HEK293T (cell line): ENCODE measurements around the gene OTUD7B.
A peak's percentile ranks its signal among the peaks of the same experiment; 100 is the strongest.
"Not testable (repeated sequence)": the region's sequence is repeated elsewhere in the genome, so short reads cannot be mapped to it uniquely, and the experiment has no call there.

Experiments
- CTCF ChIA-PET: fragments of 350-600 bp; formaldehyde crosslinking; extraction: SDS; loops from one replicate; lab custom pipeline; 2021; ENCODE audit warnings: antibody characterized with exemption, inconsistent platforms; lab: Yijun Ruan, JAX
- POLR2A ChIA-PET: fragments of 350-600 bp; formaldehyde crosslinking; extraction: SDS; loops from one replicate; lab custom pipeline; 2020; ENCODE audit warnings: antibody characterized with exemption, inconsistent platforms; lab: Yijun Ruan, JAX
- DNase-seq: peaks from one replicate; pipeline ENCODE4 v3.0.0; 2012; ENCODE audit warnings: mixed read lengths; ENCODE audit errors: extremely low spot score
- ARNT ChIP-seq: fragments of 450-650 bp; IDR thresholded peaks from 2 replicates; pipeline ENCODE4 v1.6.1; 2017; ENCODE audit warnings: mild to moderate bottlenecking
- BHLHE40 ChIP-seq: fragments of 450-650 bp; IDR thresholded peaks from 2 replicates; pipeline ENCODE4 v1.6.1; 2016; ENCODE audit warnings: mild to moderate bottlenecking, moderate library complexity, borderline replicate concordance
- CTBP1 ChIP-seq: fragments of 450-650 bp; IDR thresholded peaks from 2 replicates; pipeline ENCODE4 v1.6.1; 2016; ENCODE audit warnings: borderline replicate concordance
- ELF4 ChIP-seq: fragments of 450-650 bp; IDR thresholded peaks from 2 replicates; pipeline ENCODE4 v1.6.1; 2017; ENCODE audit warnings: antibody characterized with exemption
- FOXA1 ChIP-seq: fragments of 450-650 bp; IDR thresholded peaks from 2 replicates; pipeline ENCODE4 v1.6.1; 2016; ENCODE audit warnings: mild to moderate bottlenecking
- FOXK2 ChIP-seq: fragments of 450-650 bp; IDR thresholded peaks from 2 replicates; pipeline ENCODE4 v1.6.1; 2016; ENCODE audit warnings: mild to moderate bottlenecking
- FOXM1 ChIP-seq: fragments of 450-650 bp; IDR thresholded peaks from 2 replicates; pipeline ENCODE4 v1.6.1; 2017; ENCODE audit warnings: mild to moderate bottlenecking, borderline replicate concordance
- HDGF ChIP-seq: fragments of 450-650 bp; IDR thresholded peaks from 2 replicates; pipeline ENCODE4 v1.6.1; 2017; ENCODE audit warnings: antibody characterized with exemption, borderline replicate concordance
- L3MBTL2 ChIP-seq: fragments of 450-650 bp; conservative IDR thresholded peaks from 2 replicates; pipeline ENCODE4 v1.6.1; 2016; ENCODE audit warnings: mild to moderate bottlenecking
- LEF1 ChIP-seq: fragments of 450-650 bp; IDR thresholded peaks from 2 replicates; pipeline ENCODE4 v1.6.1; 2017; ENCODE audit warnings: mild to moderate bottlenecking, borderline replicate concordance
- NFRKB ChIP-seq: fragments of 450-650 bp; IDR thresholded peaks from 2 replicates; pipeline ENCODE4 v1.6.1; 2016; ENCODE audit warnings: mild to moderate bottlenecking, moderate library complexity
- SP1 ChIP-seq: fragments of 450-650 bp; IDR thresholded peaks from 2 replicates; pipeline ENCODE4 v1.6.1; 2017
- SUZ12 ChIP-seq: fragments of 450-650 bp; IDR thresholded peaks from 2 replicates; pipeline ENCODE4 v1.6.1; 2016; ENCODE audit warnings: mild to moderate bottlenecking
- TARDBP ChIP-seq: fragments of 450-650 bp; IDR thresholded peaks from 2 replicates; pipeline ENCODE4 v1.6.1; 2016
- ZNF384 ChIP-seq: fragments of 450-650 bp; IDR thresholded peaks from 2 replicates; pipeline ENCODE4 v1.6.1; 2016
- TF ChIP-seq, protein P1 (sequence below): fragments of 450-650 bp; IDR thresholded peaks from 2 replicates; pipeline ENCODE4 v1.6.1; 2016

Gene OTUD7B

GRCh38 chr1:150010393-150011115 is at the start of gene OTUD7B:
Gene OTUD7B (minus strand): TSS chr1:150010726. CDS start chr1:149977510, 33,216 bp downstream.
- TF ChIP-seq ZNF384 = no peak
- no peak for TF ChIP-seq SP1
- TF ChIP-seq L3MBTL2 = no peak
- TF ChIP-seq BHLHE40 = no peak
- no peak for TF ChIP-seq NFRKB
- TF ChIP-seq TARDBP = no peak; the same call in 1 of the 2 replicates
- TF ChIP-seq, protein P1, sequence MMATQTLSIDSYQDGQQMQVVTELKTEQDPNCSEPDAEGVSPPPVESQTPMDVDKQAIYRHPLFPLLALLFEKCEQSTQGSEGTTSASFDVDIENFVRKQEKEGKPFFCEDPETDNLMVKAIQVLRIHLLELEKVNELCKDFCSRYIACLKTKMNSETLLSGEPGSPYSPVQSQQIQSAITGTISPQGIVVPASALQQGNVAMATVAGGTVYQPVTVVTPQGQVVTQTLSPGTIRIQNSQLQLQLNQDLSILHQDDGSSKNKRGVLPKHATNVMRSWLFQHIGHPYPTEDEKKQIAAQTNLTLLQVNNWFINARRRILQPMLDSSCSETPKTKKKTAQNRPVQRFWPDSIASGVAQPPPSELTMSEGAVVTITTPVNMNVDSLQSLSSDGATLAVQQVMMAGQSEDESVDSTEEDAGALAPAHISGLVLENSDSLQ = no peak
- TF ChIP-seq LEF1 = no peak; the same call in 1 of the 2 replicates
- TF ChIP-seq ELF4 = peak; percentile 44
- peak; percentile 53; the same call in 1 of the 2 replicates for TF ChIP-seq HDGF
- TF ChIP-seq ARNT = peak; percentile 70; the same call in 1 of the 2 replicates
- no peak for TF ChIP-seq FOXK2
- TF ChIP-seq CTBP1 = peak; percentile 85
- peak; percentile 70; the same call in 1 of the 2 replicates for TF ChIP-seq FOXM1
- TF ChIP-seq FOXA1 = no peak
- no peak for TF ChIP-seq SUZ12
- DNase-seq = peak; percentile 92
- CTCF ChIA-PET = interaction anchor here (0.7 to 1.6 kb wide), 5 partner anchors 11 to 159 kb away, joined by 3 to 5 read pairs (median 3); no protein-coding TSS in a partner anchor
- POLR2A ChIA-PET = interaction anchor here (0.8 to 4.4 kb wide), 20 partner anchors 9 to 353 kb away, joined by 3 to 33 read pairs (median 4); partner anchors contain the start of genes PLEKHO1, RPRD2 and VPS45

GRCh38 chr1:150060260-150060659 is 49.7 kb upstream of the OTUD7B start:
- no peak for DNase-seq
- POLR2A ChIA-PET = interaction anchor here (1.0 to 1.4 kb wide), 2 partner anchors 173 to 174 kb away, joined by 3 read pairs; a partner anchor contains a TSS
- CTCF ChIA-PET = interaction anchor here (0.6 kb wide), 1 partner anchor 15 kb away, joined by 5 read pairs; no protein-coding TSS in a partner anchor
- TF ChIP-seq CTBP1 = no peak
- TF ChIP-seq TARDBP = no peak
- no peak for TF ChIP-seq L3MBTL2
- TF ChIP-seq SUZ12 = no peak
- TF ChIP-seq, protein P1 = no peak
- no peak for TF ChIP-seq HDGF
- no peak for TF ChIP-seq SP1
- no peak for TF ChIP-seq ARNT
- TF ChIP-seq FOXM1 = no peak
- no peak for TF ChIP-seq ZNF384

DNA sequence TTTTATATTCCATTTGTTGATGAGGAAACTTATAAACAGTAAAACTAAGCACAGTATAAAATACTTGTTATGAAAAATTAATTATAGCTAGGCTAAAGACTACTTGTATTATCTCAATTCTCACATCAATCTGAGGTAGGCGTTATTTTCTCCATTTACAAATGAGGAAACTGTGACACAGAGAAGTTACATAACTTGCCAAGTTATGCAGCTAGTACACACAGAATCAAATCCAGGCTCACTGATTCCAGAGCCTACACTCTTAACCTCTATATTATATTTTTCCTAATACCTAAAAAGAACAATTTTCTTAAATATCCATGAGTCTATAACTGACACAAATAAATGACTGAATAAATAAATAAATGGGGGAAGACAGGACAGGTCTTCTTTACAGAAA is 45.9 kb upstream of the OTUD7B start:
- ChIA-PET CTCF (no interaction called here), POLR2A (interaction anchor here (1.1 to 2.1 kb wide), 2 partner anchors 11 to 128 kb away, joined by 3 to 15 read pairs; partner anchors contain the start of gene VPS45)
- DNase-seq = no peak
- no peak for TF ChIP-seq ELF4

DNA sequence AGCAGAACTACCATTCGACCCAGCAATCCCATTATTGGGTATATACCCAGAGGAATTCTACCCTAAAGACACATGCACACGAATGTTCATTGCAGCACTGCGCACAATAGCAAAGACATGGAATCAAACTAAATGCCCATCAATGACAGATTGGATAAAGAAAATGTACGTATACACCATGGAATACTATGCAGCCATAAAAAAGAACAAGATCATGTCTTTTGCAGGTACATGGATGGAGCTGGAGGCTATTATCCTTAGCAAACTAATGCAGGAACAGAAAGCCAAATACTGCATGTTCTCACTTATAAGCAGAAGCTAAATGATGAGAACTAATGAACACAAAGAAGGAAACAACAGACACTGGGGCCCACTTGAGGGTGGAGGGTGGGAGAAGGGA is 45.0 kb upstream of the OTUD7B start:
- CTCF ChIA-PET, POLR2A ChIA-PET, DNase-seq: not testable (repeated sequence)

GRCh38 chr1:150053926-150054325 is 43.4 kb upstream of the OTUD7B start:
- POLR2A ChIA-PET = interaction anchor here (0.6 to 1.0 kb wide), 2 partner anchors 117 to 166 kb away, joined by 3 to 4 read pairs; a partner anchor contains a TSS
- TF ChIP-seq SUZ12 (no peak), LEF1 (no peak), ELF4 (no peak), NFRKB (no peak), ZNF384 (no peak), L3MBTL2 (no peak), ARNT (no peak), CTBP1 (no peak), SP1 (no peak), FOXA1 (no peak)
- CTCF ChIA-PET = no interaction called here
- no peak for DNase-seq

GRCh38 chr1:150051905-150052412 is 41.4 kb upstream of the OTUD7B start:
- POLR2A ChIA-PET = interaction anchor here (0.8 kb wide), 1 partner anchor 164 kb away, joined by 3 read pairs; a partner anchor contains a TSS
- CTCF ChIA-PET = interaction anchor here (1.7 kb wide), 1 partner anchor 89 kb away, joined by 5 read pairs; no protein-coding TSS in a partner anchor
- DNase-seq = not testable (repeated sequence)

DNA sequence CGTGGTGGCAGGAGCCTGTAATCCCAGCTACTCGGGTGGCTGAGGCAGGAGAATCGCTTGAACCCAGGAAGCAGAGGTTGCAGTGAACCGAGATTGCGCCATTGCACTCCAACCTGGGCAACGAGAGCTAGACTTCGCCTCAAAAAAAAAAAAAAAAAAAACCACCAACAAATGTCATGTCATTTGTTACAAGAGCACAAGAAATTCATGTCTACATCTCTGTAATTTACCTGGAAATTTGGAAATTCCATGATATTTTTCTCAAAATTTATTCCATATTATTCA is 40.5 kb upstream of the OTUD7B start:
- DNase-seq = no peak
- TF ChIP-seq TARDBP (no peak), L3MBTL2 (no peak), ZNF384 (no peak), FOXA1 (no peak), HDGF (no peak), BHLHE40 (no peak), LEF1 (no peak), ELF4 (no peak), ARNT (no peak), FOXM1 (no peak), FOXK2 (no peak), SP1 (no peak), SUZ12 (no peak), NFRKB (no peak)
- POLR2A ChIA-PET = interaction anchor here (1.0 kb wide), 1 partner anchor 163 kb away, joined by 6 read pairs; a partner anchor contains a TSS
- CTCF ChIA-PET = interaction anchor here (0.9 to 1.7 kb wide), 2 partner anchors 16 to 89 kb away, joined by 3 to 5 read pairs; no protein-coding TSS in a partner anchor
